Measurements from ENCODE around the gene DISC1.

DNA sequence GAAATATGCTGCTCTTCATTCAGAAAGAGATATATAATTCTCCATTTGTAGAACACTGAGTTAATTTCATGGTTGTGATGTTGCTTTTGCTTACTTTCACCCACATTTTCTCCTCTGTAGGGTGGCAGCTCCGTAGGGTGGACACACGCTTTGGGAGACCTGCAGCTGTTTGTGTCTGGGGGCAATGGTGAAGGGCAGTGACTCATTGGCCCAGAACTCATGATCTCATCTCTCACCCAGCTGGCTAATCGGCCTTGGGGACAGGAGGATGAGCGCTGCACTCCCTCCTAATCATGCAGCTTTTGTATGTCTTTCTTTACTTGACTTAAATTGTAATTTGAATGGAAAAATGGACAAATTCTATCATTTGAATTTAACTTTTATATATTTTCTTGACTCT is 9.6 kb downstream of the DISC1 start:
- TF ChIP-seq CTCF (IDR thresholded peaks at IDR 0.05): no peak
- no peak for TF ChIP-seq POLR2AphosphoS5 (IDR thresholded peaks at IDR 0.05)
